ENCODE measurements around the gene ARHGAP44.

DNA sequence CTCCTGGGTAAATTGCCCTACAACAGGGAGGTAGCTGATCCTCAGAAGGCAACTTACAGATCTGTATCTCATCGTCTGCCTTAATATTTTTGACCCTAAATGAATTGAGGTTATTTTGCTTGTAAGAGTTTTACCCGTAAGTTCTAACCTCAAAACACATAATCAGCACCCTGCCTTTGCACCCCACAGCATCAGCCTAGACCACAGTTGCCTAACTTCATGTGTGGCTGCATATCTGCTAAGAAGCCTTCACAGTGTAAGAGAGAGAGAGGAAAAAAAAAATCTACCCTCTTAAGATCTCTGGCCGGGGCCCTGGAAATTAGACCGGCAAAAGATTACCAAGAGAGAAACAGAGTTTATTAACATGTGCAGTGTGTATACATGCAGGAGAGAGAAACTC lies 76.9 kb downstream of the ARHGAP44 start:
- TF ChIP-seq, protein P1, sequence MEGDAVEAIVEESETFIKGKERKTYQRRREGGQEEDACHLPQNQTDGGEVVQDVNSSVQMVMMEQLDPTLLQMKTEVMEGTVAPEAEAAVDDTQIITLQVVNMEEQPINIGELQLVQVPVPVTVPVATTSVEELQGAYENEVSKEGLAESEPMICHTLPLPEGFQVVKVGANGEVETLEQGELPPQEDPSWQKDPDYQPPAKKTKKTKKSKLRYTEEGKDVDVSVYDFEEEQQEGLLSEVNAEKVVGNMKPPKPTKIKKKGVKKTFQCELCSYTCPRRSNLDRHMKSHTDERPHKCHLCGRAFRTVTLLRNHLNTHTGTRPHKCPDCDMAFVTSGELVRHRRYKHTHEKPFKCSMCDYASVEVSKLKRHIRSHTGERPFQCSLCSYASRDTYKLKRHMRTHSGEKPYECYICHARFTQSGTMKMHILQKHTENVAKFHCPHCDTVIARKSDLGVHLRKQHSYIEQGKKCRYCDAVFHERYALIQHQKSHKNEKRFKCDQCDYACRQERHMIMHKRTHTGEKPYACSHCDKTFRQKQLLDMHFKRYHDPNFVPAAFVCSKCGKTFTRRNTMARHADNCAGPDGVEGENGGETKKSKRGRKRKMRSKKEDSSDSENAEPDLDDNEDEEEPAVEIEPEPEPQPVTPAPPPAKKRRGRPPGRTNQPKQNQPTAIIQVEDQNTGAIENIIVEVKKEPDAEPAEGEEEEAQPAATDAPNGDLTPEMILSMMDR (conservative IDR thresholded peaks at IDR 0.05), result no peak
- no peak for TF ChIP-seq ZFX (IDR thresholded peaks at IDR 0.05)
